GM12873 (cell line): Measurements from ENCODE around the gene ANO6.

Source experiments
- CTCF ChIP-seq: IDR thresholded peaks from 2 replicates; pipeline ENCODE4 v1.5.1; 2012; ENCODE audit warnings: low read depth, mild to moderate bottlenecking, moderate library complexity, low read length, control low read depth; ENCODE audit not compliant: insufficient read depth; ENCODE audit errors: missing control alignments

Gene ANO6

DNA sequence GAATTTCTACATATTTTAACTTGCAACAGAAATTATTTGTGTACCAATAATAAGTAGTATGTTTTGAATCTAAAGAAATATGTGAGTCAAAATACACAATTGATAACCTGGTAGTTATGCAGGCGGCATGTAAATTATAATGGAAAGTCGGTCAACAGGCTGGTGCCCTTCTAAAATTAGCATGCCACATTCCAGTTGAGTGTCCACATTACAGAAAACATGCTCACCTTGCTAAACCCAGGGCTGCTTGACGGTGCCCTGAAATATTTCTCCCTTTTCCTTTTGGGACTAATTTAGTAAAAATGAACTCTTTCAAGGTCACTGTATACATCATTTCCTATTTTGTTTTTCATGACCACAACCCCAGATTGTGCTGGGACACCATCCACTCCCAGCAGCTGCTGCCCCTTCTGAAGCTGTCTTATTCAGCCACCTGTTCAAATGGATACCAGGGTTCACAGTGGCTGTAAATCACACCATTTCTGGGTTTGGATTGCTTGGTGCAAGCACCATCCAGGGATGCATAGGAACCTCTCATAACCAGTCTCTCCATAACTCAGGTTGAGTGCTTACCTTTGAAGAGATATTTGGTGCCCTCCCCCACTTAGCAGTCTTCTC, 110.6 kb downstream of the ANO6 start:
- no peak for TF ChIP-seq CTCF

DNA sequence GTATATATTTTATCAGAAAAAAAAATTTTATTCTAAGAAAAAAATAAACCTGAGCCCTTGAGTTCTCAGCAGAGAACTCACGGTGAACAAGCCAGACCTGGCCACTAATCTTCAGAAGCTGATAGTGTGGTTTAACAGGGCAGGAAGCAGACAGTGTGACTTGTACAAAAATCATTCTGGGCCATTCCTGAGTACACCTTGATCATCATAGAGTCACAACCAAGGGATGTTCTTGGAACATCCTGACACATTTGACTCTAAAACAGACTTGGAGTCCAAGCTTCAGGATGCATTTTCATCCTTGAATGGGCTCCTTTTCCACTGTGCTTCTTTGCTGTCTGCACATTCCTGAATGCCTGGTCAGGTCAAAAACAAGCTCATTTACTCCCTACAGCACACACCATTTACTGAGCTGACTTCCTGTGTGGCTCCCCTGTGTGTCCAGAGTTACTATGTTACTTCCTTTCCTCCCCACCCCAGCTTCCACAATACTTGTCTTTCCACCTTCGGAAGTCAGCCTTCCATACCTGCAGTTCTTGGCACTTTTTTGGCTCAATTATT, 112.0 kb downstream of the ANO6 start:
- no peak for TF ChIP-seq CTCF

DNA sequence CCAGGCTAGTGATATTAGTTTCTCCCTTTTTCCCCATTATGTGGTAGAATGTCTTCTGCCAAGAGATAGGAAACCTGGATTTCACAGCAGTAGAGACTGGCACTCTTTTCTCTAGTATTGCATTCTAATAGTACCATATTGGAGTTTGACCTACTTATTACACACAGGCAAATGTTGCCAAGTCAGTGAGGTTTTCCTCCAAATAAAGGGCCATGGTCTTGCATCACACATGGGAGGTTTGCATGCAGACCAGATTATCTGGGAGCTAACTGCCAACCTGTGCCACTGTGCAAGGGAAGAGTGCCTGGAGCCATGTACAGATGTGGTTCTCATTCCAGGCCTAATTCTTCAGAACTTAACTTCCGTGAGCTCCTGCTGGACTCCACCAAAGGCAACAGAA, 113.3 kb downstream of the ANO6 start:
- TF ChIP-seq CTCF = no peak

DNA sequence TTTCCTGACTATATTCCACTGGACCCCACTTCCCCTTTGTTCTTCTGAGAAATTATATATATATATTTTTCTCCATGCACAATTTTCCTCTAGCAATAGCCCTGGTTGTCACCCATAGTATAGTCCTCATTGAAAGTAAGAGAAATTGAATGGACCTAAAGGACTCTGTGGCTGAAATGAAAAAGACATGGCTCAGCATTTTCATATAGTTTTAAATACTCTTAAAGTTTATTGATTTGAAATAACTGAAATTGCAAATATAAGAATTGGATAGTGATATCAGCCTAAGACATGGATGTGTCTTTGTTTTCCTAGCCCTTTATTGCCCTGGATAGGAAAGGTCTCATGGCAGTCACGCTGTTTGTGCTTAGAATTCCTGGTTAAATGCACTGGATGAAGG, 113.8 kb downstream of the ANO6 start:
- no peak for TF ChIP-seq CTCF

DNA sequence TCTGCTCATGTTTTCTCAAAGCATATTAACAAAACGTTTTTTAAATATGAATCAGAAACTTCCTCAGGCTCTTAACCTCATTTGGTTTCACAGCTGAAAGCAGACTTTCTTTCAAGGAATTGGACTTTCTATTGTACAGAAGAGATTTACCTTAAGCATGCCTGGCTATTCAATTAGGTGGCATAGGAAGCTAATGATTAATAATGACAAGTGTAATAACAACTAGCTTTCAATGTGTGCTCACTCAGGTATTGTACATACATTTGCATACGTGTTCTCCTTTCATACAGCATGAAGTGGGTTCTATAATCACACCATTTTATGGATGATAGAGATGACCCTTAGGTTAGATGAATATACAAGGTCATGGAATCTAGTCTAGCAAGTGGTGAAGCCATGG, 115.7 kb downstream of the ANO6 start:
- TF ChIP-seq CTCF = no peak

GRCh38 chr12:45334396-45334795, 118.5 kb downstream of the ANO6 start:
- TF ChIP-seq CTCF = no peak

- TF ChIP-seq CTCF = no peak
Observed at GRCh38 chr12:45336331-45336730, 120.4 kb downstream of the ANO6 start.
